Activated T-cell treated with anti-CD3 and anti-CD28 coated beads, Interleukin-2, amount 50 U/mL, for 1 hour (primary cell): ENCODE data around the gene PDE3B.
"Not testable (repeated sequence)": the region's sequence is repeated elsewhere in the genome, so short reads cannot be mapped to it uniquely, and the experiment has no call there.

Source experiments
- DNase-seq: peaks from one replicate; pipeline ENCODE4 v3.0.0-alpha.2; 2020

The PDE3B gene

GRCh38 chr11:14821031-14821430, 177.4 kb downstream of the PDE3B start:
- no peak for DNase-seq

DNA sequence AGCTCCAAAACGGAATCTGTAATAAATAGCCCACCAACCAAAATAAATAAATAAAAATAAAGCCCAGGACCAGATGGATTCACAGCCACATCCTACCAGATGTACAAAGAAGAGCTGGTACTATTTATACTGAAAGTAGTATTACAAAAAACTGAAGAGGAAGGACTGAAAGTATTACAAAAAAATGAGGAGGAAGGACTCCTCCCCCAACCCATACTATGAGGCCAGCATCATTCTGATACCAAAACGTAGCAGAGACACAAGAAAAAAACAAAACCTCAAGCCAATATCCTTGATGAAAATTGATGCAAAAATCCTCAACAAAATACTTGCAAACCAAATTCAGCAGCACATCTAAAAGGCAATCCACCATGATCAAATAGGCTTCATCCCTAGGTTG, 183.0 kb downstream of the PDE3B start:
- no peak for DNase-seq

DNA sequence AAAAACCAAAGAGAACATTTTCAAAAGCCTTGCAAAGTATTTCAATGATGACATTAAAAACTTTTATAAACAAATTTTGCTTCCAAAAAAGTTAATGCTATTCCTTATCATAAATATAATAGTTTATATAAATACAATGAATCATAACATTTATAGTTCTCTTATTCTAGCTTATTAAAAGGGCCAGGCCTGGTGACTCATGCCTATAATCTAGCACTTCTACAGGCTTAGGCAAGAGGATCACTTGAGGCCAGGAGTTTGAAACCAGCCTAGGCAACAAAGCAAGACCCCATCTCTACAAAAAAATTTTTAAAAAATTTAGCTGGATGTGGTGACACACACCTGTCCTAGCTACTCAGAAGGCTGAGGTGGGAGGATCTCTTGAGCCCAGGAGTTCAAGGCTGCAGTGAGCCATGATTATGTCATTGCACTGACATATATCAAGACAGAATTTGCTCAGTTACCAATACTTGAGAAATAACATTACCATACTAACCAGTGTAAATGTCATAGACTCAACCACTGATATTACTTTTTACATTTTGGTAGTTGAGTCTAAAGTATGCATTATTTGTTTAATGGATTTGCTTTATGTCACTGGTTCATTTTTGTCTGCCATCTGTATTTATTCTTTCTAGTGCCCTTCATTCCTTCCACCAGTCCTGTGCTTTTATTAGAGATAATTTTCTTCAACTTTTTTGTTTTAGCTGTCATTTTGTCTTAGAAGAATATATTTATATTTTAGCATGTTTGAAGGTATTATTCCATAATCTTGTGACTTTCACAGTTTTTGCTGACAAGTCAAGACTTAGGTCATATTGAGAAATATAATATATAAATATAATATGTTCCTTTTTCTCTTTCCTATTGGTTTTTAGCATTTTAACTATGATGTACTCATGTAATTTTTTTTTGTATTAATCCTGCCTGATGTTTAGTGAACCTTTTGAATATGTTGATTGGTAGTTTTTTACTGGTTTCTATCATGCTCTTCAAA, 192.2 kb downstream of the PDE3B start:
- DNase-seq, result no peak

GRCh38 chr11:14842002-14842401, 198.4 kb downstream of the PDE3B start:
- no peak for DNase-seq

GRCh38 chr11:14852571-14853177, 209.1 kb downstream of the PDE3B start:
- no peak for DNase-seq

DNA sequence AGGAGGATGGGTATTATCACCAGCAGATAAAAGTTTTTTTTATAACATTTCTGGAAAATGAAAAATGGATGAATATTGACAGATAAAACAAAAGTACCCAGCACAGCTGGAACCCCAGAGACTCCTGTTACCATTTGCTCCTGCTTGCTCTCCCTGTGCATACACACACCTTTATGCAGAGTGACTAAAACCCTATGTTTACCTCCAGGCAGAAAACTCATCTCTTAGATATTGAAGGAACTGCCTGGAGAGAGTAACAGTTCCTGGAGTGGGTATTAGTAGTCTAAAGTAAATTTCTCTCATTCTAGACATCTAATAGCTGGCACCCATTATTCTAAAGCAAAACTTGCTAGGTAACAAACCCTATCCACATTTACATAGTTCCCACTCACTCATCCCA, 210.5 kb downstream of the PDE3B start:
- DNase-seq, result no peak

GRCh38 chr11:14855890-14856289, 212.3 kb downstream of the PDE3B start:
- no peak for DNase-seq

- DNase-seq, result no peak
These were observed 214.0 kb downstream of the PDE3B start for GRCh38 chr11:14857621-14858020.

DNA sequence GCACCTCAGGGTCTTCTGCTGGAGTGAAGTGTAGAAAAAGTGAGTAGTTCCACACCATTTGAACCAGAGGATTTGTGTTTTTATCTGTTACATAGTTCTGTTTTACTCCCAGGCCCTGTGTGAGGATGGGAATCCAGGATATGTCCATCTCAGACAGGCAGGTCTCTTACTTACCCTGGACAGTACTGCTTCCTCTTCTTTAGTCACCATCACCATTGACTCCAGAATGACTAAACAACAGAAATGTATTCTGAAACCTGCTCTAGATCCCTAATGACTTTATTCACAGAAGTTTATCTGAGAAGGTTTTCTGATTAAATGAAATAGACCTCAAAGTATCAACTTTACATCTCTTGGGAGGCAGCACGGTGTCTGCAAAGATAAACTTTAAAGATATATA, 214.8 kb downstream of the PDE3B start:
- no peak for DNase-seq

DNA sequence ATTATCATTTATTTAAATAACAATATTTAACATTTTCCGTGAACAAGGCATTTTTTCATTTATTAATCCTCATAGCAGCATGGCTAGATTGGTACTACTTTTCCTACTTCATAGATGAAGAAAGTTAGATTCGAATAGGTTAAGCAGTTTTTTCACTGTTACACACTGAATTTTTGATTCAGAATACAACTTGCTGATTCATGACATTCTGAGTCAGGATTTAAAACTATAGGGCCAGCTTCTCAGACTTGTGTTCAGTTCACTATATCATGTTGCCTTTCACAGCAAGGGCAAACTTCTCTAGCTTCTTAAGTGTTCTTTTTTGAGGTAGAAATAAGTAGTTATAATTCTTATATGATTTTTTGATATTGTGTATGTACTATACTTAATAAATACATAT, 216.9 kb downstream of the PDE3B start:
- DNase-seq, result no peak

GRCh38 chr11:14861680-14862079, 218.1 kb downstream of the PDE3B start:
- no peak for DNase-seq

DNA sequence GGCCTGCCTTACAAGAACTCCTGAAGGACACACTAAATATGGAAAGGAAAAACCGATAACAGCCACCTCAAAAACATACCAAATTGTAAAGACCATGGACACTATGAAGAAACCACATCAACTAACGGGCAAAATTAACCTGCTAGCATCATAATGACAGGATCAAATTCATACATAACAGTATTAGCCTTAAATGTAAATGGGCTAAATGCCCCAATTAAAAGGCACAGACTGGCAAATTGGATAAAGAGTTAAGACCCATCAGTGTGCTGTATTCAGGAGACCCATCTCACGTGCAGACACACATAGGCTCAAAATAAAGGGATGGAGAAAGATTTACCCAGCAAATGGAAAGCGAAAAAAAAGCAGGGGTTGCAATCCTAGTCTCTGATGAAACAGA, 220.2 kb downstream of the PDE3B start:
- DNase-seq, result not testable (repeated sequence)

GRCh38 chr11:14872032-14872431, 228.4 kb downstream of the PDE3B start:
- DNase-seq, result no peak

- DNase-seq, result no peak
These were observed 230.0 kb downstream of the PDE3B start for GRCh38 chr11:14873632-14874031.

DNA sequence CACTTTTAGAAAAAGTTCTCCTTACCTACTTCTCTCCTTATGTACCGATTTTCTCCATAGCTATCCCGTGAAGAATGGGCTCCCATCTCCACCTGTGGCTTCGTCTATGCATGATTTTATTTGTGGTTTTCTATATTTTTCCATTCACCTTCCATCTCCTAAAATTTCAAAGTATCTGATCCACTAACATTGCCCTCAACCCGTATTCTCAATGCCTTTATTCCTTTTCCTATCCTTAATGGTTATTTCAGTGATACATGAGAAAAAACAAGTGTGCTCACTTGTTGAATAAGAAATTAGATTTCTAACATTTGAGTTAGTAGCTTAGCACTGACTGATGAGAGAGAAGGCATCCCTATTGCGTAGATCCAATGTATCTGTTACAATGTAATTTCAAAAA, 231.6 kb downstream of the PDE3B start:
- DNase-seq, result no peak

GRCh38 chr11:14881576-14882193, 238.1 kb downstream of the PDE3B start:
- DNase-seq, result no peak

DNA sequence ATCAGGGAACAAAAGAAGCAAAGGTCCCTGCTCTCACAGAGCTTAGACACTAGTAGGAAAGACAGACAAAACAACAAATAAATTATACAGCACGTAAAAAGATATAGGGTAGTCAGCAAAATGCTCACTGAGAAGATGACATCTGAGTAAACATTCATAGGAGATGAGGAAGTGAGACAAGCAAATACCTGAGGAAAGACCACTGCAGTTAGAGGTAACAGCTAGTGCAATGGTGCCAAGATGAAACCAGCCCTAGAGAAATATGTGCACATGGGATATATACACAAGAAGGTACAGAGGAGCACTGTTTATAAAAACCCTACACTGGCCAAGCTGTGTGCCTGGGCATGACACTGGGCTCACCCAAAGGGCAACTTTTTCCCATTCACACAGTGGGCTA, 238.6 kb downstream of the PDE3B start:
- DNase-seq, result no peak

DNA sequence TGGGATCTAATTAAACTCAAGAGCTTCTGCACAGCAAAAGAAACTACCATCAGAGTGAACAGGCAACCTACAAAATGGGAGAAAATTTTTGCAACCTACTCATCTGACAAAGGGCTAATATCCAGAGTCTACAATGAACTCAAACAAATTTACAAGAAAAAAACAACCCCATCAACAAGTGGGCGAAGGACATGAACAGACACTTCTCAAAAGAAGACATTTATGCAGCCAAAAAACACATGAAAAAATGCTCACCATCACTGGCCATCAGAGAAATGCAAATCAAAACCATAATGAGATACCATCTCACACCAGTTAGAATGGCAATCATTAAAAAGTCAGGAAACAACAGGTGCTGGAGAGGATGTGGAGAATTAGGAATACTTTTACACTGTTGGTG, 240.1 kb downstream of the PDE3B start:
- not testable (repeated sequence) for DNase-seq

GRCh38 chr11:14884667-14885273, 241.2 kb downstream of the PDE3B start:
- DNase-seq, result no peak

- no peak for DNase-seq
These were observed 242.9 kb downstream of the PDE3B start for GRCh38 chr11:14886513-14886912.

DNA sequence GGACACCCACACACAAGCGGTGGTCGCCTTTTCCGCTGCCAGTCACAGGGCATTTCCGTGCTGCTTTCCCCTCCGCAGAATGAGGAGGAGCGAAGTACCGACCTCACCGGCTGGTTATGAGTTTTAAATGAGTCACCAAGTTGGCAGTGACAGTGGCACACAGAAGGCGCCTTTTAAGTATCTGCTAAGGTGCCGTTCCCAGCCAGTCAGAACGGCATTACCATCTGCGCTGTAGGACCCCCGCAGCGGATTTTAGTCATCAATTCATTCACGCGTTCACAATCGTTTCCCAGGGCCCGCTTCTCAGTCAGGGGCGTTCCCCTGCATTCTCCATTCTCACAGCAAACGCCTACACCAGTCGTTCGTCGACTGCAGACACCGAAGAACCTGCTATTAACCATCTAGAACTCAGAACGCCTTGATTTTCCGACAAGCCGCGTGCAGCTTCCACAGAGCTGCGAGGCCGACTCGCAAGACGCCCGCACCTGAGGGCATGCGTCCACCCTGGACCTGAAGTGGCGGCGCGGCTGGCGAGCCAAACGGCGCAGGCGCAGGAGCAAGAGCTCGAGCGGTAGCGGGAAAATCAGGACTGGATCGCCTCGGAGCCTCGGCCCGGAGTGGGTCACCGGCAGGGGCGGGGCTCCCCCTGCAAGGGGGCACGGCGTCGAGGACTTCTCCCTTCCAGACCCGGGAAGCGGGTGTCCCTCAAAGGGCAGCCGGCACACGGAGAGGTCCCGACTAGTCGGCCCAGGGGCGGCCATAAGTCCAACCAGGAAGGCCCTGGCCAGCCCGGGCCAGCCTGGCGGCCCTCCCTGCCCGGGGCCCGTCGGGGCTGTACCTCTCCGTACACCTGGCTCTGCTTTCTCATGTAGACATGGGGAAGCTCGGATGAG, 247.8 kb downstream of the PDE3B start:
- DNase-seq, result peak; percentile 90

DNA sequence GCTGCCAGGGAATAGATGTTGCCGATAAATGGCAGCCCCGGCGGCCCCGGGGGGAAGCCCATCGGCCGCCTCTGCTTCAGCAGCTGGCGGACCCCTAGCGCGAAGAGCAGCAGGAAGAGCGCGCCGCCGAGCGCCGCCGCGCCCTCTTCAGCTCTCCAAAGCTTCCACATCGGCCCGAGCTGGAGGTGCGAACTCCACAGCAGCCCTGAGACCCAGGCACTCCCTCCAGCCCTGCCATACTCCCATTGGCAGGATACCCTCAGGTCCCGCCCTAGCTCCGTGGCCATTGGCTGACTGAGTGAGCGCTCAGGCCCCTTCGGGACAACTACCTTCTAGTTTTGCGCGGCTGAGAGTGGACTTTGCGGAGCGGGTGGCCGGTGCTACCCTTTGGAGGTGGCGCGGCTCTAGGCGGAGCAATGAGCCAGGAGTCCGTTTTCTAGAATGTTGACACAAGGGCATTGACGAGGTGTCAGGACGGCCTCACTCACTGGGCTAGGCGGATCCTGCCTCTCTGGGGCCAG, 248.5 kb downstream of the PDE3B start, which contains the start of gene CYP2R1:
TSS of gene CYP2R1 (minus strand) at position 196 of the 521 bp plus-strand sequence. CDS start at position 170, 26 bp downstream.
- peak; percentile 89 for DNase-seq
